Neuronal stem cell (in vitro differentiated cells): Measurements from ENCODE around the gene SH2D3A.

Source experiments
- DNase-seq: peaks from one replicate; pipeline ENCODE4 v3.0.0-alpha.2; 2013; ENCODE audit warnings: low spot score
- H2AFZ ChIP-seq: one replicate; pipeline ENCODE4 v1.6.1; 2013; ENCODE audit warnings: mild to moderate bottlenecking, low read length, inconsistent platforms
- H2AK5ac ChIP-seq: 2 replicates; pipeline ENCODE4 v1.6.1; 2013; ENCODE audit warnings: low read depth, mild to moderate bottlenecking, inconsistent platforms, low read length, moderate library complexity, mixed read lengths
- H2BK120ac ChIP-seq: 2 replicates; pipeline ENCODE4 v1.6.1; 2013; ENCODE audit warnings: low read depth, mild to moderate bottlenecking, inconsistent platforms, low read length, moderate library complexity, mixed read lengths
- H2BK12ac ChIP-seq: one replicate; pipeline ENCODE4 v1.6.1; 2013; ENCODE audit warnings: low read length, inconsistent platforms
- H2BK15ac ChIP-seq: 2 replicates; pipeline ENCODE4 v1.6.1; 2013; ENCODE audit warnings: mild to moderate bottlenecking, low read length, inconsistent platforms, mixed read lengths
- H2BK5ac ChIP-seq: one replicate; pipeline ENCODE4 v1.6.1; 2013; ENCODE audit warnings: inconsistent platforms, mild to moderate bottlenecking, low read length, moderate library complexity
- H3K14ac ChIP-seq: one replicate; pipeline ENCODE4 v1.6.1; 2013; ENCODE audit warnings: low read length, inconsistent platforms
- H3K18ac ChIP-seq: 2 replicates; pipeline ENCODE4 v1.6.1; 2013; ENCODE audit warnings: low read length, inconsistent platforms
- H3K23ac ChIP-seq: 2 replicates; pipeline ENCODE4 v1.6.1; 2013; ENCODE audit warnings: low read depth, mild to moderate bottlenecking, mixed read lengths, low read length, inconsistent platforms; ENCODE audit not compliant: poor library complexity
- H3K27ac ChIP-seq: replicated peaks from 3 replicates; pipeline ENCODE4 v1.5.1; 2013; ENCODE audit warnings: low read length, inconsistent platforms
- H3K27me3 ChIP-seq, 3 experiments: 2 replicates each; pipeline ENCODE4 v1.6.1; 2013; ENCODE audit warnings: low read length in 3 of 3, mild to moderate bottlenecking in 2 of 3, inconsistent platforms in 1 of 3, low read depth in 1 of 3, mixed read lengths in 1 of 3, moderate library complexity in 1 of 3; ENCODE audit not compliant: control insufficient read depth in 3 of 3, insufficient read depth in 3 of 3
- H3K36me3 ChIP-seq, 2 donors: replicated peaks in 1 of 2; 2 replicates each; pipeline ENCODE4 v1.6.1; 2013; ENCODE audit warnings: low read length in 2 of 2; ENCODE audit not compliant: control insufficient read depth in 2 of 2, insufficient read depth in 2 of 2
- H3K4ac ChIP-seq: 2 replicates; pipeline ENCODE4 v1.6.1; 2013; ENCODE audit warnings: inconsistent platforms, mild to moderate bottlenecking, low read length, moderate library complexity
- H3K4me1 ChIP-seq, 2 donors: 1 replicate in 1 of 2; 2 replicates in 1 of 2; pipeline ENCODE4 v1.6.1; 2013; ENCODE audit warnings: low read length in 2 of 2, low read depth in 1 of 2; ENCODE audit not compliant: control insufficient read depth in 2 of 2, insufficient read depth in 1 of 2
- H3K4me2 ChIP-seq: one replicate; pipeline ENCODE4 v1.6.1; 2013; ENCODE audit warnings: mild to moderate bottlenecking, low read length, inconsistent platforms; ENCODE audit not compliant: insufficient read depth, poor library complexity, severe bottlenecking
- H3K4me3 ChIP-seq, 2 donors: 2 replicates each; pipeline ENCODE4 v1.5.1; 2013; ENCODE audit warnings: low read length in 2 of 2, mild to moderate bottlenecking in 2 of 2, inconsistent platforms in 1 of 2, moderate library complexity in 1 of 2
- H3K79me1 ChIP-seq: one replicate; pipeline ENCODE4 v1.6.1; 2013; ENCODE audit warnings: low read depth, mild to moderate bottlenecking, inconsistent platforms, low read length, moderate library complexity
- H3K9ac ChIP-seq: one replicate; pipeline ENCODE4 v1.6.1; 2013; ENCODE audit warnings: mild to moderate bottlenecking, low read depth, low read length, inconsistent platforms; ENCODE audit not compliant: poor library complexity
- H3K9me3 ChIP-seq, 2 donors: replicated peaks in 1 of 2; 2 replicates each; pipeline versions ENCODE3 to v1.6.1; 2013; ENCODE audit warnings: low read length in 2 of 2, mild to moderate bottlenecking in 2 of 2, inconsistent platforms in 1 of 2, low read depth in 1 of 2, mixed read lengths in 1 of 2, moderate library complexity in 1 of 2; ENCODE audit not compliant: control insufficient read depth in 2 of 2, insufficient read depth in 1 of 2
- H4K8ac ChIP-seq: one replicate; pipeline ENCODE4 v1.6.1; 2013; ENCODE audit warnings: low read depth, mild to moderate bottlenecking, inconsistent platforms, low read length, moderate library complexity
- H4K91ac ChIP-seq: one replicate; pipeline ENCODE4 v1.6.1; 2013; ENCODE audit warnings: low read length, low read depth, mild to moderate bottlenecking, inconsistent platforms; ENCODE audit not compliant: poor library complexity
- WGBS, 2 donors: extraction: QIAGEN DNeasy Blood & Tissue Kit; methylation state at CpG; one replicate each; pipeline ENCODE4 v1.1.7; 2013; ENCODE audit warnings: missing lambda C conversion rate in 2 of 2, mixed read lengths in 1 of 2; ENCODE audit not compliant: insufficient read length in 2 of 2, insufficient replicate concordance in 1 of 2; ENCODE audit errors: extremely low coverage in 2 of 2; 5-methylcytosine and 5-hydroxymethylcytosine counted together

The SH2D3A gene

DNA sequence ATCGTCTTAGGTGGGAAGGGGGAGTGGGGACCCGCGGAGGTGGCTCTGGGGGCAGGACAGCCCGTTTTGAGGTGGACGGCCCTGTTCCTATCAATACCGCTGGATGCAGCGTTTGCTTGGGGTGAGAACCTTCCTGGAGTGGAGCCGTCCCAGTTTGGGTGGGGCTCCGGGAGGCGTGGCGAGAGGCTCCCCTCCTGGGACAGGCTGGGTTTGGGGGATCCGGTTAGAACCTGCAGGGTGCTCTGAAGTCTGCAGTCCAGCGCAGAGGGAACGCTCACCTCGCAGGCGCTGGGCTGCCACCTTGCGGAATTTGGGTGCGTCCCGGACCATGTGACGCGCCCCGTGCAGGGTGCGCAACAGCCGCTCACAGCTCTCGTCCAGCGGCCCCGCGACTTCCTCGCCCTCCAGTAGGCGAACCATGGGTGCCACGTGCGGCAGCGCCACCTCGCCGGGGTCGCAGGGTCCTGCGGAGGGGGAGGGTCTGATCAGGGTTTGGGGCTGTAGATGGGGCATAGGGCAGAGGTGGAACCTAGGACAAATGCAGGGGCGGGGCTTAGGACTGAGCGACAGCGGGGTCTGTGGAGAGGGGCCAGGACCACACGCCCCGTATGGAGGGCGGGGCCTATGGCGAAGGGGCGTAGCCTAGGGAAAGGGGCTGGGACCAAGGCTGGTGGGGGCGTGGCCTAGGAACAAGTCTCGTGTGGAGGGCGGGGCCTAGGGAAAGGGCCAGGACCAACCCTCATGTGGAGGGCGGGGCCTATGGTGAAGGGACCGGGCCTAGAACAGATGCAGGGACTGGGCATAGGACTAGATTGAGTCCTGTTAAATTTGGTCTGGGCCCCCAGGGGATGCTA, 13.8 kb downstream of the SH2D3A start:
- Histone ChIP-seq H3K27ac (peak overlapping the region; percentile 44), H3K14ac (peak overlapping the region; percentile 94), H2BK120ac (no peak overlapping the region), H3K23ac (peak overlapping the region; percentile 98), H3K4me1 (peaks cover 0 to 5% of the 10 kb centered on the region in 2 donors), H3K9ac (peak overlapping the region; percentile 77), H3K18ac (peak overlapping the region; percentile 96), H4K8ac (no peak overlapping the region), H4K91ac (no peak overlapping the region), H3K27me3 (no peaks in the 10 kb centered on the region), H3K4me2 (peak overlapping the region; percentile 89), H3K9me3 (no peaks in the 10 kb centered on the region), H2BK15ac (no peak overlapping the region), H3K4me3 (peak overlapping the region in 1 of 2 donors; percentile 72), H2AK5ac (peak overlapping the region; percentile 88), H2BK5ac (no peak overlapping the region), H3K4ac (no peak overlapping the region), H2BK12ac (no peak overlapping the region), H3K79me1 (no peaks in the 10 kb centered on the region), H2AFZ (no peak overlapping the region), H3K36me3 (peaks cover 19 to 37% of the 10 kb centered on the region in 2 donors)
- WGBS, 2 donors, result no CpG with 5 or more reads among the region's 50 CpGs
- DNase-seq, result peak; percentile 90

DNA sequence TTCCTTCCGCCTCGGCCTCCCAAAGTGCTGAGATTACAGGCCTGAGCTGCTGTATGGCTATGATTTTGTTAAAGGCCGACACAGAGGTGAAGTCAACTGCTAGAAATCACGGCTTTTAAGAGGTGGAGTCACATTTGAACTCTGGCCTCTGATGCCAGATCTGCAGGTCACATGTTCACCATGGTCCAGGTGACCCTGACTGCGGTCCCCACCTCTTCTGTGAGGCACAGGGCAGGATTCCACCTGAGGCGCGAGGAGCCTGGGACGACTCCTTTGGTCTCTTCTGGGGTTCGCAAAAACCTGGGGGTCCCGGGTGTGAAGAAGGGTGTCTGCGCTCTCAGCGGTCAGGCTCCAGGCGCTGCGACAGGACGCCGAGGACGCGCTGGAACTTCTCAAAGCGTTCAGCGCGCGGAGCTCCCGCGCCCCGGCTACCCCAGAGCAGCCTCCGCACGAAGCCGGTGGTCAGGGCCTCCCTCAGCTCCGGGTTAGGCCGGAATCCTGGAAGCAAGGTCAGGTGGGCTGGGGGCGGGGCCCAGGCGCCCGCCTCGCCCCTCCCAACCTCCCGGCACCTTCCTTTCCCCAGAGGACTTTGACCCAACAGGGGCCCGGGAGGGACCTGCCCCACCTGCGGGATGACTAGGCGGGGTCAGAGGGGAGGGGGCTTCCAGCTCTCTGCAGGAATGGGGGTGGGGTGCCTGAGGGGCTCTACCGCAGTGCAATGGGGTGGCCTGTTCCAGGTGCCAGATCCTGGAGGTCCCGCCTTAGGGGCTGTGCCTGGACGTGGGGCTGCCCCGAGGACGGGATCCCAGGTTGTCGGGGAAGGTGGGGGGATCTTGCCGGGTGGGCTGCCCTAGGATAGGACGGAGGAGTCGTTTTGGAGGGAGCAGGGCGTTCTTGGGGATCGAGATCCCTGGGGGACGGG, 14.7 kb downstream of the SH2D3A start:
- peak overlapping the region; percentile 9 for H2BK15ac ChIP-seq
- no peaks in the 10 kb centered on the region for H3K79me1 ChIP-seq
- H3K4me1 ChIP-seq, result peaks cover 0 to 5% of the 10 kb centered on the region in 2 donors
- DNase-seq, result no peak
- no peak overlapping the region for H3K4ac ChIP-seq
- H3K4me3 ChIP-seq, result peak overlapping the region in 1 of 2 donors; percentile 72
- H2BK5ac ChIP-seq, result no peak overlapping the region
- peaks cover 23 to 46% of the 10 kb centered on the region in 2 donors for H3K36me3 ChIP-seq
- no peak overlapping the region for H2BK12ac ChIP-seq
- H2AFZ ChIP-seq, result no peak overlapping the region
- no peak overlapping the region for H3K14ac ChIP-seq
- H3K27me3 ChIP-seq, result no peaks in the 10 kb centered on the region
- peak overlapping the region; percentile 96 for H3K18ac ChIP-seq
- no peak overlapping the region for H4K91ac ChIP-seq
- H4K8ac ChIP-seq, result no peak overlapping the region
- WGBS, 2 donors, result no CpG with 5 or more reads among the region's 50 CpGs
- peak overlapping the region; percentile 74 for H2AK5ac ChIP-seq
- H3K4me2 ChIP-seq, result peak overlapping the region; percentile 89
- peak overlapping the region; percentile 77 for H3K9ac ChIP-seq
- H3K27ac ChIP-seq, result no peak overlapping the region
- H3K9me3 ChIP-seq, result no peaks in the 10 kb centered on the region
- H3K23ac ChIP-seq, result peak overlapping the region; percentile 98
- no peak overlapping the region for H2BK120ac ChIP-seq

DNA sequence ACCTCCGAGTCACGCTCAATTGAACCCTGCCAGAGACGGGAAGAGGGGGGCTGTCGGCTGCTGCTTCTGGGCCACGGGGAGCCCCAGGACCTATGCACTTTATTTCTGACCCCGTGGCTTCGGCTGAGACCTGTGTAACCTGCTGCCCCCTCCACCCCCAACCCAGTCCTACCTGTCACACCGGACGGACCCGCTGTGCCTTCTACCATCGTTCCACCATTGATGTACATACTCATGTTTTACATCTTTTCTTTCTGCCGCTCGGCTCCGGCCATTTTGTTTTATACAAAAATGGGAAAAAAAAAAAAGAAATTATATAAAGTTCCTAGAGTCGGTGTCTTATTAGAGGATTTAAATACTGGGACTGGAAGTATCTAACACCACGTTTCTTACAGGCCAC, 16.0 kb downstream of the SH2D3A start:
- Histone ChIP-seq H3K14ac (no peak overlapping the region), H2BK15ac (no peak overlapping the region), H3K27me3 (no peaks in the 10 kb centered on the region), H3K4me2 (no peak overlapping the region), H3K23ac (no peak overlapping the region), H3K4ac (no peak overlapping the region), H2BK5ac (no peak overlapping the region), H2BK120ac (no peak overlapping the region), H3K36me3 (peaks cover 33 to 59% of the 10 kb centered on the region in 2 donors), H3K27ac (no peak overlapping the region), H3K79me1 (no peaks in the 10 kb centered on the region), H3K9me3 (peaks cover 0 to 9% of the 10 kb centered on the region in 2 donors), H3K4me3 (no peak overlapping the region), H4K91ac (no peak overlapping the region), H2AK5ac (no peak overlapping the region), H2BK12ac (no peak overlapping the region), H4K8ac (no peak overlapping the region), H3K18ac (no peak overlapping the region), H3K9ac (no peak overlapping the region), H3K4me1 (peaks cover 0 to 5% of the 10 kb centered on the region in 2 donors), H2AFZ (no peak overlapping the region)
- no CpG with 5 or more reads among the region's 16 CpGs for WGBS, 2 donors
- DNase-seq, result no peak

DNA sequence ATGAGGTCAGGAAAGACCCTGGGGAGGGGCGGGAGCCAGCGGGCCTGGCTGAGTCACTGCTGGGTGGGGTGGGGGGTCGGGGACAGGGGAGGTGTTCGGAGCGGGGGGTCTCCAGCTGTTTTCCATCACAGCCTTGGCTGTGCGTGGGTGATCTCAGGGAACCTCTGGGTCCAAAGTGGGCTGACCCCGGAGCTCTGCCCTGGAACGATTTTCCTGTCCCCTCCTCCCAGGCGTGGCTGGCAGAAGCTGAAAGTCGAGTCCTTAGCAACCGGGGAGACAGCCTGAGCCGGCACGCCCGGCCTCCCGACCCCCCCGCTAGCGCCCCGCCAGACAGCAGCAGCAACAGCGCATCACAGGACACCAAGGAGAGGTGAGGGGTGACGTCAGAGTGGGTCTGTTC, 17.2 kb downstream of the SH2D3A start:
- Histone ChIP-seq H3K4me2 (no peak overlapping the region), H3K27me3 (no peaks in the 10 kb centered on the region), H2BK12ac (no peak overlapping the region), H4K8ac (no peak overlapping the region), H2AFZ (no peak overlapping the region), H3K9ac (no peak overlapping the region), H2BK5ac (no peak overlapping the region), H3K4ac (no peak overlapping the region), H2BK120ac (no peak overlapping the region), H3K18ac (no peak overlapping the region), H3K79me1 (no peaks in the 10 kb centered on the region), H3K14ac (no peak overlapping the region), H3K4me3 (no peak overlapping the region), H4K91ac (no peak overlapping the region), H3K27ac (no peak overlapping the region), H2AK5ac (no peak overlapping the region), H3K9me3 (peaks cover 3 to 9% of the 10 kb centered on the region in 2 donors), H2BK15ac (no peak overlapping the region), H3K36me3 (peaks cover 37 to 68% of the 10 kb centered on the region in 2 donors), H3K23ac (no peak overlapping the region), H3K4me1 (peaks cover 0 to 6% of the 10 kb centered on the region in 2 donors)
- no peak for DNase-seq
- WGBS, 2 donors, result no CpG with 5 or more reads among the region's 20 CpGs
